Bronchial epithelial cell (primary cell): ENCODE results near the gene CRADD. TPM values are rescaled to one million over a fixed set of nuclear protein-coding genes. Genes with fewer than 3 reads are reported as not detected.

ENCODE experiments used
- DNase-seq: peaks from one replicate; pipeline ENCODE4 v3.0.0-alpha.2; 2010; ENCODE audit warnings: low read depth
- FAIRE-seq: peaks from 2 replicates; lab custom pipeline; 2011; peaks lifted over from hg19 to GRCh38; lab: Jason Lieb, UNC
- H3K27me3 ChIP-seq: 2 replicates; pipeline ENCODE4 v1.5.1; 2011; ENCODE audit warnings: low read length; ENCODE audit not compliant: control insufficient read depth, insufficient read depth
- H3K36me3 ChIP-seq: 2 replicates; pipeline ENCODE4 v1.5.1; 2011; ENCODE audit warnings: low read length; ENCODE audit not compliant: control insufficient read depth, insufficient read depth
- H3K4me3 ChIP-seq: 2 replicates; pipeline ENCODE4 v1.5.1; 2011; ENCODE audit warnings: mild to moderate bottlenecking, low read depth, low read length, control low read depth
- total RNA-seq: library from RNA; depleted of rRNA; stranded (reverse); fragments of >200 nt; gene quantifications from 2 replicates; pipeline ENCODE4 v1.2.1, GENCODE V29; 2014
- TF ChIP-seq, protein P1 (sequence below): IDR thresholded peaks from 2 replicates; pipeline ENCODE4 v1.5.1; 2011; ENCODE audit warnings: mild to moderate bottlenecking, moderate library complexity, low read length, control low read depth, inconsistent platforms; ENCODE audit not compliant: insufficient read depth, severe bottlenecking

The CRADD gene
- total RNA-seq, 1 donor from 2014 or later = 11.8 TPM

DNA sequence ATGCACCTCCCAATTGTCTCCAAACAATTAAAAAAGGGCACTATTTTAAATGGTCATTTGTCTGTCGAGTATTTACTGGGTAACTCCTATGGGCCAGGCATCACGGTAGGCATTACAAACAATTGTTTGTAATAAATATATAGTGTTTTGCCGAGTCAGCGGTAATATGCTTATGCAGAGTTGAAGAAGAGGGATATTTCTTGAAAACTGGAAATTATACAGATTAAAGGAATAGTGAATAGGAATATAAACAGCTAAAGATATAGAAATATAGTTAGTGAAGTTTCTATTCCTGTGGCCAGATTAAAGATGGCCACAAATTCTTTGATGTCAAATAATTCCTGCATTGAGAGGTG, 13.5 kb upstream of the CRADD start:
- DNase-seq (no peak), FAIRE-seq (no peak)
- TF ChIP-seq, protein P1, sequence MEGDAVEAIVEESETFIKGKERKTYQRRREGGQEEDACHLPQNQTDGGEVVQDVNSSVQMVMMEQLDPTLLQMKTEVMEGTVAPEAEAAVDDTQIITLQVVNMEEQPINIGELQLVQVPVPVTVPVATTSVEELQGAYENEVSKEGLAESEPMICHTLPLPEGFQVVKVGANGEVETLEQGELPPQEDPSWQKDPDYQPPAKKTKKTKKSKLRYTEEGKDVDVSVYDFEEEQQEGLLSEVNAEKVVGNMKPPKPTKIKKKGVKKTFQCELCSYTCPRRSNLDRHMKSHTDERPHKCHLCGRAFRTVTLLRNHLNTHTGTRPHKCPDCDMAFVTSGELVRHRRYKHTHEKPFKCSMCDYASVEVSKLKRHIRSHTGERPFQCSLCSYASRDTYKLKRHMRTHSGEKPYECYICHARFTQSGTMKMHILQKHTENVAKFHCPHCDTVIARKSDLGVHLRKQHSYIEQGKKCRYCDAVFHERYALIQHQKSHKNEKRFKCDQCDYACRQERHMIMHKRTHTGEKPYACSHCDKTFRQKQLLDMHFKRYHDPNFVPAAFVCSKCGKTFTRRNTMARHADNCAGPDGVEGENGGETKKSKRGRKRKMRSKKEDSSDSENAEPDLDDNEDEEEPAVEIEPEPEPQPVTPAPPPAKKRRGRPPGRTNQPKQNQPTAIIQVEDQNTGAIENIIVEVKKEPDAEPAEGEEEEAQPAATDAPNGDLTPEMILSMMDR = no peak
- H3K36me3 ChIP-seq = no peaks in the 10 kb centered on the region
- H3K4me3 ChIP-seq = no peak overlapping the region
- H3K27me3 ChIP-seq = no peaks in the 10 kb centered on the region

DNA sequence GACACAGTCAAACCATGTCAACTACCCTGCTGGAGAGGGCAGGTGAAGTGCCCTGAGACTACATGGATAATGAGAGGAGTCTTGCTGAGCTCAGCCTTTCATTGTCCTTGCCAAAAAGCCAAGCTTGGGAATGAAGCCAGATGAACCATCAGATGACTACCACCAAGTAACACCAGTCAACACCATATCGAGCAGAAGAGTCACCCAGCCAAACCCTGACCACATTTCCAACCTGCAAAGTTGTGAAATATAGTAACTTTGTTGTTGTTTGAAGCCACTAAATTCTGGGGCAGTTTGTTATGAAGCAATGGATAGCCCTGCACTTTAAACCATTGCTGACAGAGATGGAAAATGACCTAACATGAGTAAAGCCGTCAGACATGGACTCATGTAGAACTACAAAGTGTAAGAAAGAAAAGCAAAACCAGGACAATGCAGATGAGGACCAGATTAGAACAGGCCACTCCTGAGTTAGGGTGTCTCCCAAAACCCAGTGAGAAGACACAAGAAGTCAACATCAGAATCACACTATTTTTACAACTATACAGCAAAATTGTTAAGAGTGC, 12.5 kb upstream of the CRADD start:
- H3K27me3 ChIP-seq = no peaks in the 10 kb centered on the region
- H3K36me3 ChIP-seq = no peaks in the 10 kb centered on the region
- TF ChIP-seq, protein P1 = no peak
- peak; percentile 76 for DNase-seq
- H3K4me3 ChIP-seq = no peak overlapping the region
- FAIRE-seq = no peak

DNA sequence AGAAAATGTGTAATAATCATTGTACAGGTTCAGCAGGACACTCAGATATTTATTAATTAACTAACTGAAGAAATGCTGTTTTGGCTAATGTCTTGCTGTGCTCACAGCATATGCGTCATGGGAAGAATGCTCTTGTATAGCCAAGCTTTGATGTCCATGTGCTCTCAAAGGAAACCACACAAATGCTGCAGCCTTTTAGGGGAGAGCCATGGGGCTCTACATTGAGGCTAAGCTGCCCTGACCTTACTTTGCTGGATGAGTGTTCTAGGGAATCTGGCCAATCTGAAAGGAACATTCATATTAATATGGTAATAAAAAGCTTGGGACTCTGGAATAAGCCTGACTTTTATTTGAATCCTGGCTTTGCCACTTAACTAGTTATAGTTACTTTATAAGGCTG, 9.5 kb upstream of the CRADD start:
- Histone ChIP-seq H3K27me3 (no peaks in the 10 kb centered on the region), H3K4me3 (no peak overlapping the region), H3K36me3 (no peaks in the 10 kb centered on the region)
- TF ChIP-seq, protein P1 = no peak
- FAIRE-seq (no peak), DNase-seq (no peak)

DNA sequence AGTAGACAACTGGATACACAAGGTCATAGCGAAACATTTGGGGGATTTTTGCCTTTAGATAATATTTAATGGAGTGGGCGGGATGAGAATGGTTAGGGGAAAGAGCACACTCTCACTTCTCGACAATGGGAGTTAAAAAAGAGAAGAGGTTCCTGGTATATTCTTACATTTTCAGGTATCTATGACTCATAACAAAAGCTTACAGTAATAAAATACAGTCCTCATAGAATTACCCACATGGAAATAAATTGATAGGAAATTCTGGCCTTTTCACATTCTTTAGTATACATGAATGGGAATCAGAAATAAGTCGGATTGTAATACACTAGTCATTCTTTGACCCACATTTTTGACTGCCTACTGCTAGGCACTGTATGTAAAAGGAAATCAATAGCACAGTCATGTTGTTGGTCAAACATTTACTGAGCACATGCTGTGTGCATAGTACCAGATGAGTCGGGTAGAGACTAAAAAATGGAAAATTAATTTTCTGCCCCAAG, 8.2 kb upstream of the CRADD start:
- no peak for DNase-seq
- H3K36me3 ChIP-seq = no peaks in the 10 kb centered on the region
- H3K27me3 ChIP-seq = no peaks in the 10 kb centered on the region
- FAIRE-seq = no peak
- H3K4me3 ChIP-seq = no peak overlapping the region
- TF ChIP-seq, protein P1 = no peak

DNA sequence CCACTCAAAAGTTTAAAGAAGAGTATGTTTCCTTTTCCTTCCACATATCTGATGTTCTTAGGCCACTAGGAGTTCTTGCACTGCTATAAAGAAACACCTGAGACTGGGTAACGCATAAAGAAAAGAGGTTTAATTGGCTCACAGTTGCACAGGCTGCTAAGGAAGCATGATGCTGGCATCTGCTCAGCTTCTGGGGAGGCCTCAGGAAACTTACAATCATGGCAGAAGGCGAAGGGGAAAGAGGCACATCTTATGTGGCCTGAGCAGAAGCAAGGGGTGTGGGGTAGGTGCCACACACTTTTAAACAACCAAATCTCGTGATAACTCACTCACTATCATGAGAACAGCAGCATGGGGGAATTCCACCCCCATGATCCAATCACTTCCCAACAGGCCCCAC, 7.7 kb upstream of the CRADD start:
- TF ChIP-seq, protein P1 = no peak
- Histone ChIP-seq H3K36me3 (no peaks in the 10 kb centered on the region), H3K27me3 (no peaks in the 10 kb centered on the region), H3K4me3 (no peak overlapping the region)
- FAIRE-seq (no peak), DNase-seq (no peak)

DNA sequence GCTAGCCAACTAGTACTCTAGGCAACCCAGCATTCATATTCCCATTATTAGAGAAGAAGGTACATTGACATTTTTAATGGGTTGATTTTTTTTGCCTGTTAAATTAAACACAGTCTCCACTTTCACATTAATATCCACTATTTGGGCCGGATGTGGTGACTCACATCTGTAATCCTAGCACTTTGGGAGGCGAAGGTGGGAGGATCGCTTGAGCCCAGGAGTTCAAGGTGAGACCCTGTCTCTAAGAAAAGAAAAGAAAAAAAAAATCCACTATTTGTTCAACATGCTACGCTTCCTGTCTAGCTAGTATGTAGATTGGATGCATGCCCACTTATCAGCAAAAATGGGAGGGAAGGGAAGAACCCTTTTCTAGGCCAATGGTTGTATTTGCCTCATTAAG, 7.1 kb upstream of the CRADD start:
- DNase-seq (peak; percentile 52), FAIRE-seq (no peak)
- H3K4me3 ChIP-seq = no peak overlapping the region
- H3K36me3 ChIP-seq = no peaks in the 10 kb centered on the region
- no peaks in the 10 kb centered on the region for H3K27me3 ChIP-seq
- TF ChIP-seq, protein P1 = no peak
